ENCODE results near the gene GJB5. TPM values are rescaled to one million over a fixed set of nuclear protein-coding genes. Genes with fewer than 3 reads are reported as not detected.

The GJB5 gene
- total RNA-seq, 3 donors from 2014 or later: not detected

- ATAC-seq (no peak), DNase-seq (no peak)
- H3K36me3 ChIP-seq (ENCODE audit: low read depth): no peaks in the 10 kb centered on the region
- H3K9me3 ChIP-seq: no peaks in the 10 kb centered on the region
- no peak overlapping the region for H3K4me3 ChIP-seq
- H3K4me1 ChIP-seq (ENCODE audit: low read depth): no peaks in the 10 kb centered on the region
- TF ChIP-seq CTCF (IDR thresholded peaks at IDR 0.05): no peak
- intact Hi-C loops (cut with DNase I, micrococcal nuclease): no loop called here
Measured at GRCh38 chr1:34794001-34794789, 39.3 kb downstream of the GJB5 start.

- TF ChIP-seq CTCF (IDR thresholded peaks at IDR 0.05): no peak
- no peak for ATAC-seq
- no peaks in the 10 kb centered on the region for H3K9me3 ChIP-seq
- DNase-seq: no peak
- intact Hi-C loops (cut with DNase I, micrococcal nuclease): no loop called here
- H3K36me3 ChIP-seq (ENCODE audit: low read depth): no peaks in the 10 kb centered on the region
- no peaks in the 10 kb centered on the region for H3K4me1 ChIP-seq (ENCODE audit: low read depth)
- H3K4me3 ChIP-seq: no peak overlapping the region
Measured at GRCh38 chr1:34794790-34795180, 39.9 kb downstream of the GJB5 start.

- no peak for TF ChIP-seq CTCF (IDR thresholded peaks at IDR 0.05)
- no peaks in the 10 kb centered on the region for H3K9me3 ChIP-seq
- DNase-seq (no peak), ATAC-seq (no peak)
- H3K4me1 ChIP-seq (ENCODE audit: low read depth): no peaks in the 10 kb centered on the region
- intact Hi-C loops (cut with DNase I, micrococcal nuclease): no loop called here
- H3K36me3 ChIP-seq (ENCODE audit: low read depth): no peaks in the 10 kb centered on the region
- no peak overlapping the region for H3K4me3 ChIP-seq
Measured at GRCh38 chr1:34795916-34796315, 41.1 kb downstream of the GJB5 start.

GRCh38 chr1:34796990-34797389, 42.1 kb downstream of the GJB5 start:
- Histone ChIP-seq H3K4me3 (no peak overlapping the region), H3K36me3 (ENCODE audit: low read depth) (no peaks in the 10 kb centered on the region), H3K4me1 (ENCODE audit: low read depth) (no peaks in the 10 kb centered on the region), H3K9me3 (no peaks in the 10 kb centered on the region)
- intact Hi-C loops (cut with DNase I, micrococcal nuclease): no loop called here
- DNase-seq: no peak
- ATAC-seq: no peak
- TF ChIP-seq CTCF (IDR thresholded peaks at IDR 0.05): no peak

- DNase-seq (no peak), ATAC-seq (no peak)
- intact Hi-C loops (cut with DNase I, micrococcal nuclease): no loop called here
- TF ChIP-seq CTCF (IDR thresholded peaks at IDR 0.05): no peak
- no peaks in the 10 kb centered on the region for H3K4me1 ChIP-seq (ENCODE audit: low read depth)
- no peak overlapping the region for H3K4me3 ChIP-seq
- no peaks in the 10 kb centered on the region for H3K36me3 ChIP-seq (ENCODE audit: low read depth)
- H3K9me3 ChIP-seq: no peaks in the 10 kb centered on the region
Measured at GRCh38 chr1:34800214-34800613, 45.4 kb downstream of the GJB5 start.
